HG02981 (cell line): Measurements from ENCODE around the gene GALNT6.
"Not testable (repeated sequence)": the region's sequence is repeated elsewhere in the genome, so short reads cannot be mapped to it uniquely, and the experiment has no call there.

Source experiments
- ATAC-seq: cut with Tn5 transposase; IDR thresholded peaks from one replicate; pipeline ENCODE4 v1.9.1; 2021; ENCODE audit warnings: mild to moderate bottlenecking, moderate library complexity; ENCODE audit not compliant: unreplicated experiment

GALNT6 gene

DNA sequence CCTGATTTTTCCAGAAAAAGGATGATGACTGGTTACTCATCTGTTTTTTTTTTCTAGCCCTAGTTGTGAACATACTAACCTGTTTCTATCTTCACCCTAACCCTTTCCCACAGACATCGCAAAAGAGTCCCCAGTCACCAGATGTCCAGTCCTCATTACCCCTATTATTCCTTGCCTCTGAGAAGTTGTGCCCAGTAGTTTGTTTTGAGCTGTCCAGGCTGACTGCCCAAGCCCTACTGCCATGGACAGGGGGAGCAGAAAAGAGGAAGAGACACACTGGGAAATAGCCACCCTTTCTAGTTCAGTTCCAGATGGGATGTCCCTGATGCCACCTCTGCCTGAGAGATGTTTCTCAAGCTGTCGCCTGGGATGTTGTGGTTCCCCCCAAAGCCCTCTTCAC is 30.9 kb downstream of the GALNT6 start:
- no peak for ATAC-seq

DNA sequence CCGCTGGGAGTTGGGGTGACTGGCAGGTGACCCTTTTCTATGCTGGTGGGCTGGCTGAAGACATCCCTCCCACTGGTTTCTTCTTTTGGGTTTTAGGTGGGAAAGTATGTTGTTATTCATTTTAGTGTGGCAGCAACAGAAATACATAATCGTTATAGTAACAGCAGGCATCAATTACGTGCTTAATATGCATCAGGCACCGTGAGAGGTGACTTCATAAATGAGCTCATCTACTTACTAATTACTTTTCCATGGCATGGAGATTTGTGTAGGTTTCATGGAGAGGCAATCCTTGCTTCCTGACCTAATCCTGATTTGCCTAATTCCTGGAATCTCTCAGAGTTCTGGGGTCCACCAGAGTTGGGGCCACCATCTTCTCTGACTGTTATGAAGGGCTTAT is 31.4 kb downstream of the GALNT6 start:
- ATAC-seq, result no peak

DNA sequence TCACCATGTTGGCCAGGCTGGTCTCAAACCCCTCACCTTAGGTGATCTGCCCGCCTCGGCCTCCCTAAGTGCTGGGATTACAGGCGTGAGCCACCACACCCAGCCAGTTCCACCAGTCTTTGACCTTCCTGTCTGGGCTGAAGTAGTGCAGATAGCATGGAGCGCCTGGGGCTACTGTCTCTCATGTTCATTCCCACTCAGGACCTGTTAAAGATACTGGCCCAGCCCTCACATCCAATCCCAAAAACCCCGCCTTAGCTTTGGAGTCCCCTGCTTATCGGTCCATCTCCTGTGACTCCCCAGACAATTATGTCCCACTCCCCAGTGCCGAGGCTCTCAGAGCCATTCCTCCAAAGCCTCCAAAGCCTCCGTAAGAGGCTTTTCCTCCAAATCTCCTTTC is 32.7 kb downstream of the GALNT6 start:
- ATAC-seq, result no peak

DNA sequence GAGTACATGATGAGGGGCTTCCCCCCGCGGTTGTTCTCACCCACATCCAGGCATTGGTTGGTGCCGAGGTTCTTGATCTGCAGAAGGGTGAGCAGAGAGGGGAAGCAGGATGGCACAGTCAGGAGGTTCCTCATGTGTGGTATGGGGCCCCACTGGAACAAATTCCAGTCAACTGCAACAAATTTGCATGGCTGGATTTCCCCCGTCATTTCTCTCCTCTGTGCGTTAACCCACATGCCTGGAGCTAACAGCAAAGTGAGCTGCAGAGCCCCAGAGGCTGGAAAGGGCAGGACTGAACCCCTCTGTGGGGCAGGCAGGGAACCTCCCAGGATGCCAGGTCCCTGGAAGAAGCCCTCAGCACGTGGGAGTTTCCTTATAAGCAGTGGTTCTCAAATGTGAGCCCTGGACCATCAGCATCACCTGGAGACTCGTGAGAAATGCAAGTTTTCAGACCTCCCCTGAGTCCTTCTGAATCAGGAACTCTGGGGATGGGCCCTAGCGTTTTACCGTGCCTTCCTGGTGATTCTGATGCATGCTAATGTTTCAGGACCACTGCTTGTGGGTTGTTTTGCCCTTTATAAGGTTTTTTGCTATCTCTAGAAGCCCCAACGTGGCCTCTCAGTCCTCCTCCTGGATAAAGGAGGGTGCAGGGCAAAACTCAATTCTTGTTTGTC is 33.7 kb downstream of the GALNT6 start:
- ATAC-seq, result no peak

DNA sequence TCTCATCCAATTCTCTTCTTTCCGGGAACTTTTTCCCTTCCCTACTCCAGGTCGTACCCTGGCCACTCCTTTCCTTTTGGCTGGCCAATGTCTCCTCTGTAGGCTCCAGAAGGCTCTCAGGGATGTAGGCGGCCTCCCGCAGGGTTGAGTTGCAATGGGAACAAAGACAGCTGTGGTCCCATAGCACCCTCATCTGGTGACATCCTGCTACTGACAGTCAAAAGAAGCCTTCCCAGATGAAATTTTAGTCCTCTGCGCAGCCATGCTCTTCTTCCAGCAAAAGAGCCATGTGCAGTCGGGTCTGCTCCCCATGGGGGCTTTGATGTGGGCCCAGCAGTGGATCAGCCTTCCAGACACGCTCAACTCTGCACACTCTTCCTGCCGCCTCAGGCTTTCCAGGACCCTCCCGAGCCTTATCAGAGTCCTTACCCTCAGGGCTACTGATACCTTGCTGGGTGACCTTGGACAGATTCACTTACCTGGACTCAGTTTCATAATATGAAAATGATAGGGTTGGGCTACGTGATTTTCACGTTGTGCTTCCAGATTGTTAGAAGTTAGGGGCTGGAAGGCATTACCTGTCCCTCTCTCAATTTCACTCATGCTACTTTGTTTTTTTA is 39.2 kb downstream of the GALNT6 start:
- ATAC-seq, result no peak

DNA sequence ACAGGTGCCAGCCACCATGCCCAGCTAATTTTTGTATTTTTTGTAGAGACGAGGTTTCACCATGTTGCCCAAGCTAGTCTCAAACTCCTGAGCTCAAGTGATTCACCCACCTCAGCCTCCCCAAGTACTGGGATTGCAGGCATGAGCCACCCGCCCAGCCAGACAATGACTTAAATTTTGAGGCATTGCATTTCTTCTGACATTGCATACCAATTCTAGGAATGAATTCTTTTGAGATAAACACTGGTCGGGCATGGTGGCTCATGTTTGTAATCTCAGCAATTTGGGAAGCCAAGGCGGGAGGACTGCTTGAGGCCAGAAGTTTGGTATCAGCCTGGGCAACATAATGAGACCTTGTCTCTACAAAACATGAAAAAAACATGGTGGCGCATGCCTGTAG is 42.2 kb downstream of the GALNT6 start:
- no peak for ATAC-seq

DNA sequence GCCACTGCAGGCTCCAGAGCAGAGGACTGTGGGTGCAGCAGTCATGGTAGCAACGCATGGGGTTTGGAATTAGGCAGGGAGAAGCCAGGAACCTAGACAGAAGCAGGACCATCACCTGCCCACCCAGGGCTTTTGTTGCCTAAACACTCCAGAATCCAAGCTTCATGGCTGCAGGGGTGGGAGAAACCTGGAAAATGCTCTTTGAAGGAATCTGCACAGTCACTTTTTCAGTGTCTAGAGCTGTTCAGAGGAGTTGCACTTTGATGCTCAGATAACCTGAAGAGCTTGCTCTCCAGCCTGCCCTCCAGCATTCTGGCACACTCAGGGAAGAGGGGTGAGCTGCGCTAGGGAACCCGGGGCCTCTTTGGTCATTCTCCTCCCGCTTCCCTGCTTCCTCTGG is 43.1 kb downstream of the GALNT6 start:
- no peak for ATAC-seq

DNA sequence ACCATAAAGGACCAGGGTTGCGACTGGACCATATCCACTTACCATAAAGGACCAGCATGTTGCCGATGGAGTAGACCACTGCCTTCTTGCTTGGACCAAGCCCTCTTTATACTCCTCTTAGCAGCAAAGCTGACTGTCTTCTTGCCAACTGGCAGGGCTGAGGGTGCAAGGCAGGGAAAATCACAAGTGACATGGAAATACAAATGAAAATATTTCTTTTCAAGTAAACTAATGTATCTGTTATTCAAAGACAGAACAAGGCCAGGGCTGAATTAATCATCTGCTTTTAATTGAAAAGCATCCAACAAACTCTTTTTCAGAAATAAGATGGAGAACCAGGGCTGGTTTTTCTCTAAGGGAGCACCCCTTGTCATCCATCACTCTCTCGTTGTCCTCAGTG is 44.6 kb downstream of the GALNT6 start, which contains the start of gene CELA1:
Gene CELA1, minus strand, starts transcription at position 99 of the 400 bp plus-strand sequence. Its CDS starts 41 bp downstream, at position 58.
- no peak for ATAC-seq

DNA sequence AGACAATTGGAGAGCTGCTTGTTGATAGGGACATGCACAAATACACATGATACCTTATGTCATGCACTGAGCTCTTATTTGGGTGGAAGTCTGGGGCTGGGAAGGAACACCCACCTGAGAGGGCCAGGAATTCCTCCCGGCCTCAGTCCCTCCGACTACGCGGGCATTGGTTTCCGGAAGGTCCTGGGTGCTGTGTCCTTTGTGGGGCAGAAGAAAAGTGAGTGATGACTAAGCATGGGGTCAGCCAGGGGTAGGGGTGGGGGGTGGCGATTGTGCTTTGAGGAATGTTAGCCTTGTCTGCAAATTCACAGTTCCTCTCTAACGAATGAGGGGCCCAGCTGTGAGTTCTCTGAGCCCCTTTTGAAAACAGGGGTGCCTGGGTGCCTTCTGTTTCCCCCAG is 45.5 kb downstream of the GALNT6 start:
- no peak for ATAC-seq

DNA sequence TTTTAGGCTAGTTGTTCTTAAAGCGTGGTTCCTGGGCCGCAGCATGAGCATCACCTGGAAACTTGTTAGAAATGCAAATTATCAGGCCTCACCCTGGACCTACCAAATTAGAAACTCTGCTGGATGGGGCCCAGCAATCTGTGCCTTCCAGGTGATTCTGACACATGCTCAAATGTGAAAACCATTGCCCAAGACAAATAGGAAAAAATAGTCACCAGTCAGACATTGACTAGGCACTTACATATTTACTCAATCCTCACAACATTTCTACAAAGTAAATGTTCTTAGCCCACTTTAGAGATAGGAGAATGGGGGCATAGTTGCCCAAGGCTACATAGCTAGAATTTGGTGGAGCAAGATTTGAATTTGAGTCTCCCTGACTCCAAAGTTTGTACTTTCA is 48.0 kb downstream of the GALNT6 start:
- no peak for ATAC-seq

DNA sequence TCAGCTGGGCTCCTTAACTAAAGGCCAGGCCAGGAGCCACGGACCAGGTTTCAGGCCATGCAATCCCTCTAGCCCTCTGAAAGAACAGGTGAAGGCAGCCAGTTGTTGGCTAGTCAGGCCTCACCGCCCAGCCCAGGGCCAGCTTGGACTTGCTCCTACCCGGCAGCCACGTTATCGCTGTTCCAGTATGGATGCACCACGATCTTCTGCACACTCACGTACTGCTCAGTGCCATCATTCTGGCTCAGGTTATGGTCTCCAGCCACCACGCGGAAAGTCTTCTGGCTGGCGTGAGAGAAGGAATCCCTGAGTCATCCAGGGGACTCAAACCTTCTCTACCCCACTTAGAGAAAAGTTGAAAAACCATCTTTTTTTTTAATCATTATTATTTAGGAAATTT is 48.8 kb downstream of the GALNT6 start:
- no peak for ATAC-seq

DNA sequence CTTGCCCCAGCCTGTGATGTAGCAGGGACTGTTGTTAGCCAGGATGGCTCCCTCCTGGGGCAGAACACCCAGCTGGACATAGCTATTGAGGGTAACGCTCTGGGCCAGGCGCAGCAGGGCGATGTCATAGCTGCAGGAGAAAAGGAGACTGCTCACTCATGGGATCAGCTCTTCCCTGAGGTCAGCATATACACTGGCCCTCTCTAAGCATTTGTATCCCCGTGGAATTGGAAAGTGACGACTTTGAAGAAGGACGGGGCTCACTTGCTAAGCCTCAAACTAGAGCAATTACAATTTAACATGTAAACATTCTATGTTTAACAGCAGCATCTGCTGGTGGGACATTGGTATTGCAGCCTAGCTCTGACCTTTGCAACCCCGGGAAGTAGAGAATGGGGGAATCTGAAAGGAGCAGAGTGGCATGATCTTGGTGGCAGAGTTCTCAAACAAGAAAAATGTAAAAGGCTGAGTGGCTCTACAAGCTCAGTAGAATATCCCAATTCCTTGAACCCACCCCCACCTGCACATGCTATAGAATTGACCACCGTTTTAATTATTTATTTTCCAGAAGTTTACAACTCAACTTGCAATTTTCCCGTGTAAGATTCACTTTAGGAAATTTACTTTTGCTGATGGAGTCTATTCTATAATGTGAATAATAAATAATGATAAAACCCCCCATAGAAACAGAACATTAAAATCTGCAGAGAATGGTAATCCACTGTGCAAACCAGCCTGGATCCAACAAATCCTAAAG is 49.8 kb downstream of the GALNT6 start:
- ATAC-seq, result no peak

DNA sequence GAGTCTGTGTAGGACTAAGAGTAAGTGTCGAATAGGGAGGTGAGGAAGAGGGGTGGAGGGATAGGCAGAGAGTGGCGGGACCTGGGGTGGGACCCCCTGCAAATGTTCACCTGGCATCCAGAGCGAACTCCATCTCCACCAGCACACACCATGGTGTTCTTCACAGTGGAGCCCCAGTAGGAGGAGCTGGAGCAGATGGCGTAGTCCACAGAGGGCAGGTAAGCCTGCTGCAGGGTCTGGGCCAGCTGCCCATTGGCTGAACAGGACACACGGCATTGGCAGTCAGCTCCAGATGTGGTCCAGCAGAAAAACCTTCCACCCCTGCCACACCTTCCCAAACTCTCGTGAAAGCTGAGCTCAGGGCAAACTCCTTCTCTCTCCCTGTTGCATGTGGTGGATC is 51.5 kb downstream of the GALNT6 start:
- ATAC-seq, result no peak

DNA sequence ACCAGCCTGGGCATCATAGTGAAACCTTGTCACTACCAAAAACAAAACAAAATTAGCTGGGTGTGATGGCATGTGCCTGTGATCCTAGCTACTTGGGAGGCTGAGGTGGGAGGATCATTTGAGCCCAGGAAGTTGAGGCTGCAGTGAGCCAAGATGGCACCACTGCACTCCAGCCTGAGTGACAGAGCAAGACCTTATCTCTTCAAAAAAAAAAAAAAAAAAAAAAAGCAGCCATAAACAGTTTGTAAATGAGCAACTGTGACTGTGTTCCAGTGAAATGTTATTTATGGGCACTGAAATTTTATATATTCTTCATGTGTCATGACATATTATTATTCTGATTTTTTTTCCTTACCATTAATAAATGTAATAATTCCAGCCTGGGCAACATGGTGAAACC is 53.9 kb downstream of the GALNT6 start:
- ATAC-seq, result not testable (repeated sequence)

DNA sequence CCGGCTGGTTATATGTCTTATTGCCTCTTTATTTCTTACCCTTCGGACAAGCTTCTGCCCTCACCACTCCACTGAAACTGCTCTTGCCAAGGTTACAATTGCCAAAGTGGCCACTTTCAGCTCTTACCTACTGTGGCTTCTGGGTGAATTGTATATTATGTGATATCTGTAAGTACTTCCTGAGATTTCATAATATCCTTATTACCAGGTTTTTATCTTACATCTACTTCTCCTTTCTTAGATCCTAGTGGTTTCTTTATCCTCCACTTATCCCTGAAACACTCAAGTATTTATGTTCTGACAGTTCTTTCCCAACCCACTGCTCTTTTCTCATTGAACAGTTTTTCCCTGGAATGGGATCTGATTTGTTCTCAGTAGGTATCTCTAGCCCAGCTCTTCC is 55.3 kb downstream of the GALNT6 start:
- no peak for ATAC-seq

DNA sequence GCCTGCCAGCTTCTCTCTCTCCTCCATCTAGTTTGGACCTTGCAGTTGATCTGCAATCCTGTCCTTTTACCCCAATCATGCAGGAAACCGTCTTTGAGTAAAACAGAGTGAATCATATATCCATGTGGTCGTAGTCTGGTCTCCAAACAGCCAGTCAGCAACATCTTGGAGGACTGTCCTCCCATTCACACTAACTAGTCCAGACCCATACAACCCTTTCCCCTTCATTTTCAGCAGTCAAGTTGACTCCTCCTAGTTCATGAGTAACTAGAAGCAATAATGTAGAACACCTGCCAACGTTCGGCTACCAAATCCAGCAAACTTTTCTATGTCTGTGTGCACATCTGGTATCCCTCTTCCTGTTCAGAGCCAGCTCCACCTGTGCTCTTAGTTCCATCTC is 56.4 kb downstream of the GALNT6 start:
- no peak for ATAC-seq

DNA sequence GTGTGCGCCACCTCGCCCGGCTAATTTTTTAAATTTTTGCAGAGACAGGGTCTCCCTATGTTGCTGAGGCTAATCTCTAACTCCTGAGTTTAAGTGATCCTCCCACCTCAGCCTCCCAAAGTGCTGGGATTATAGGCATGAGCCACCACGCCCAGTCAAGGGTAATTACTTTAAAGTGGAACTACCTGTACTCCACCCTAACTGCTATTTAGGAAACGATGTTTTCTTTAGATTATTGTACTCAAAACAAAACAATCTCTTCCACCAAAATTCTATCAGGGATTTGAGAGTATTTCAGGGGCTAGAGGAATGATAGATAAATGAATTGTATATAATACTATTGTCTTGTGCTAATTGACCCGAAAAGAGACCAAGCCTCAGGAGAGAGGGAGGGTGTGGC is 57.7 kb downstream of the GALNT6 start:
- no peak for ATAC-seq

DNA sequence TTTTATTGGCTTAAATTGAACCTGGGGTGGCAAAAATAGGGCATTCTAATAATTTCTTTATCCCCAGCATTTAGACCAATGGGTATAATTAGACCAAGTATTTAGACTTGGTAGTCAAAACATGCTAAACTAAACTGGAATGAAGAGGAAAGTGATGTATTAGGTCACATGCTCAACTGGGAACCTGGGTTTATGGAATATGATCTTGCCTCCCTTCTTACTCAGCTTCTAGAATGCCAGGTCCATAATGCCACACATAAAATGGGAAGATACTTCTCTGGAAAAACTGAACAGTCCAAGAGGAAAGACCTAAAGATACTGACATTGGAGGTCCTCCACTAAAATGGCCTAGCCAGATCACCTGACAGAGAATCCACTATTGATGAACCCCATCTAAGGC is 61.0 kb downstream of the GALNT6 start:
- ATAC-seq, result no peak

DNA sequence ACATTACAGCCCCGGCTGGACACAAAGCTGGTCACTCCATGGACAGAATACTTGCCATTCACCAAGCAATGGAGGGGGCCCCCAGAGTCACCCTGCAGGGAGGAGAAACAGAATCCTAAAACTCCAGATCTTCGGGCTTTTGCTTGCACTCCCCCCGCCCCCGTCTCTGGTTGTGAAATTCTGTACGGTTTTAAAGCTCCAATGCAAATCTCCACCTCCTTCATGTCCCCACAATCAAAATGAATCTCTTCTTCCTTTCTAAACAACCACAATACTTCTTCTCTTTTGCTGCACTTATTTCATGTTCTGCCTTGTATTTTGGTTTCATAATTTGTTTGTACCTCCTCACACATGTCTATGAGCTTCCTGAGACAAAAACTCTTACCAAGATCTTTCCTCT is 61.5 kb downstream of the GALNT6 start:
- no peak for ATAC-seq

DNA sequence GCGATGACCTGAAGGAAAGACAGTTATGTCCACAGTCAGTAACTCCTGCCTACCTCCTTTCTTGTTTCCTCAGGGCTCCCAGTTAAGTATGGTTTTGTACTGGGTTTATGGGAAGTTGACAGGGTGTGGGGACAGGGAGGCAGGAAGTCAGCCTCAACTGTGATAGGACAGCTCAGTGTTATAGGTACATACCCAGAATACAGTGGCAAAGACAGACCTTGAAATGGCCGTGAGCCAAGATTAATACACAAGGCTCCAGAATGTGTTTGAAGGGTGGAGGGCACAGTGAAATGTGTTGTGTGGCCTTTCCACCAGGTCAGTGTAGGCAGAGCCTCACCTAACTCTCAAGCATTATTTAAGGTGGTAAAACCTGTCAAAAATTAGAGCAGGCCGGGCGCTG is 62.6 kb downstream of the GALNT6 start:
- no peak for ATAC-seq

DNA sequence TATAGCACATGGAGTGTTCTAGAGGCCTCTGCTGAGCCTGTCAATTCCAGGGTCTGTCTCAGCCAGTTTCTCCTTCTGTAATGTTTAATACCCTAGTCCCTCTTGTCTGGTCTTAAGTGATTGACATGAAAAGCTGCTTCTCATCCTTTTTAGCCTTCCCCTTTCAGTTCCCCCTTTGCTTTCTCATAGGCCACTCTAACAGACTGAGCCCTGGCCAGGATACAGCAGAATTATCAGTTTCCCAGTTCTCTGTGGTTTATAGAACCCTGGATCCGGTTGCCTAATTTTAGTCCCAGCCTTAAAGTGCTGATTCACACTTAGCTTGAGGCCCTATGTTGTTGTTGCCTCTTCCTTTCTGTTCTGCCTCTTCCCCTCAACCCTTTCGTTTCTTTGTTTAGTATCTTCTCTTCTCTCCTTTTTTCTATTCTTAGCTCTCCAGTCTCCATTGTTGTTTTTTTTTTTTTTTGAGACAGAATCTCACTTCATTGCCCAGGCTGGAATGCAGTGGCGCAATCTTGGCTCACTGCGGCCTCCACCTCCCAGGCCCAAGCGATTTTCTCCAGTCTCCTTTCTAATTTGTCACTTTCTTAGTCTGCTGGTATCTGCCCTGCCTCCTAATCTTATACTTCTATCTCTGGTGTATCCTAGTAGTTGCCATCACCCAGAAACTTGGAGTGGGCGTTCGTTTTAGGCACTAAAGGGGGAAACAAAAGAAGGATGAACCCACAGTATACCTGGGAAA is 64.3 kb downstream of the GALNT6 start:
- ATAC-seq, result peak; percentile 49
